Mesenchymal stem cell (in vitro differentiated cells and primary cell): ENCODE data around the gene HSD17B7.

ENCODE experiments used
- DNase-seq: peaks from one replicate; pipeline ENCODE4 v3.0.0-alpha.2; 2013
- H2AFZ ChIP-seq: one replicate; pipeline ENCODE4 v1.6.1; 2013; ENCODE audit warnings: low read depth, mild to moderate bottlenecking, control low read depth, inconsistent platforms, low read length, moderate library complexity
- H2AK5ac ChIP-seq: 2 replicates; pipeline ENCODE4 v1.6.1; 2013; ENCODE audit warnings: low read length, moderate library complexity, mild to moderate bottlenecking, inconsistent platforms; ENCODE audit not compliant: severe bottlenecking
- H2BK120ac ChIP-seq: one replicate; pipeline ENCODE4 v1.6.1; 2013; ENCODE audit warnings: low read depth, mild to moderate bottlenecking, inconsistent platforms, low read length, moderate library complexity
- H2BK12ac ChIP-seq, 2 experiments: one replicate each; pipeline ENCODE4 v1.6.1; 2013; ENCODE audit warnings: inconsistent platforms in 2 of 2, low read length in 2 of 2, mild to moderate bottlenecking in 2 of 2, moderate library complexity in 2 of 2, control low read depth in 1 of 2
- H2BK15ac ChIP-seq: one replicate; pipeline ENCODE4 v1.6.1; 2013; ENCODE audit warnings: mild to moderate bottlenecking, low read depth, inconsistent platforms; ENCODE audit not compliant: poor library complexity, severe bottlenecking
- H2BK5ac ChIP-seq: 2 replicates; pipeline ENCODE4 v1.6.1; 2013; ENCODE audit warnings: low read depth, mild to moderate bottlenecking, low read length, control low read depth, inconsistent platforms; ENCODE audit not compliant: poor library complexity, severe bottlenecking
- H3K14ac ChIP-seq, 2 experiments: one replicate each; pipeline ENCODE4 v1.6.1; 2013; ENCODE audit warnings: inconsistent platforms in 2 of 2, low read length in 2 of 2, control low read depth in 1 of 2, mild to moderate bottlenecking in 1 of 2, moderate library complexity in 1 of 2
- H3K18ac ChIP-seq, 2 experiments: one replicate each; pipeline ENCODE4 v1.6.1; 2013; ENCODE audit warnings: inconsistent platforms in 2 of 2, low read length in 2 of 2, control low read depth in 1 of 2, low read depth in 1 of 2, mild to moderate bottlenecking in 1 of 2
- H3K23ac ChIP-seq, 2 experiments: one replicate each; pipeline ENCODE4 v1.6.1; 2013; ENCODE audit warnings: inconsistent platforms in 2 of 2, low read length in 2 of 2, mild to moderate bottlenecking in 2 of 2, moderate library complexity in 2 of 2, control low read depth in 1 of 2
- H3K27ac ChIP-seq: 2 replicates; pipeline ENCODE4 v1.5.1; 2013; ENCODE audit warnings: mild to moderate bottlenecking, moderate library complexity, low read length, control low read depth, inconsistent platforms; ENCODE audit not compliant: poor library complexity, severe bottlenecking
- H3K27me3 ChIP-seq, 2 experiments: 2 replicates each; pipeline versions ENCODE4 v1.6.1 to v1.7.0; 2013; ENCODE audit warnings: low read length in 2 of 2, mild to moderate bottlenecking in 2 of 2, moderate library complexity in 2 of 2, control low read depth in 1 of 2, inconsistent platforms in 1 of 2; ENCODE audit not compliant: control insufficient read depth in 1 of 2, insufficient read depth in 1 of 2
- H3K36me3 ChIP-seq, 2 experiments: 2 replicates each; pipeline versions ENCODE4 v1.6.1 to v1.7.0; 2013; ENCODE audit warnings: low read length in 2 of 2, control low read depth in 1 of 2, inconsistent platforms in 1 of 2, low read depth in 1 of 2, mild to moderate bottlenecking in 1 of 2; ENCODE audit not compliant: insufficient read depth in 2 of 2, control insufficient read depth in 1 of 2
- H3K4ac ChIP-seq, 2 experiments: one replicate each; pipeline ENCODE4 v1.6.1; 2013; ENCODE audit warnings: inconsistent platforms in 2 of 2, low read length in 2 of 2, mild to moderate bottlenecking in 2 of 2, moderate library complexity in 2 of 2, control low read depth in 1 of 2, low read depth in 1 of 2
- H3K4me1 ChIP-seq: 2 replicates; pipeline ENCODE4 v1.6.1; 2013; ENCODE audit warnings: low read depth, low read length, control low read depth; ENCODE audit not compliant: control insufficient read depth, insufficient read depth
- H3K4me2 ChIP-seq: 2 replicates; pipeline ENCODE4 v1.6.1; 2013; ENCODE audit warnings: low read length, mild to moderate bottlenecking, inconsistent platforms; ENCODE audit not compliant: poor library complexity, severe bottlenecking
- H3K4me3 ChIP-seq, 2 experiments: 2 replicates each; pipeline versions ENCODE4 v1.5.1 to v1.7.0; 2013; ENCODE audit warnings: low read length in 2 of 2, mild to moderate bottlenecking in 2 of 2, control low read depth in 1 of 2, low read depth in 1 of 2; ENCODE audit not compliant: insufficient read depth in 1 of 2
- H3K79me1 ChIP-seq: replicated peaks from 2 replicates; pipeline ENCODE4 v1.6.1; 2013; ENCODE audit warnings: mild to moderate bottlenecking, control low read depth, low read length, inconsistent platforms; ENCODE audit not compliant: poor library complexity, severe bottlenecking
- H3K9ac ChIP-seq: 2 replicates; pipeline ENCODE4 v1.7.0; 2013; ENCODE audit warnings: mild to moderate bottlenecking, low read length, moderate library complexity
- H3K9me3 ChIP-seq: 2 replicates; pipeline ENCODE4 v1.7.0; 2013; ENCODE audit warnings: mild to moderate bottlenecking, low read length; ENCODE audit not compliant: control insufficient read depth
- H4K8ac ChIP-seq: one replicate; pipeline ENCODE4 v1.6.1; 2013; ENCODE audit warnings: inconsistent platforms, mild to moderate bottlenecking, low read length, moderate library complexity
- H4K91ac ChIP-seq: one replicate; pipeline ENCODE4 v1.6.1; 2013; ENCODE audit warnings: mild to moderate bottlenecking, low read length, inconsistent platforms
- WGBS: methylation state at CpG from one replicate; pipeline ENCODE4 v1.1.7; 2013; ENCODE audit warnings: mixed read lengths; 5-methylcytosine and 5-hydroxymethylcytosine counted together

Gene HSD17B7

DNA sequence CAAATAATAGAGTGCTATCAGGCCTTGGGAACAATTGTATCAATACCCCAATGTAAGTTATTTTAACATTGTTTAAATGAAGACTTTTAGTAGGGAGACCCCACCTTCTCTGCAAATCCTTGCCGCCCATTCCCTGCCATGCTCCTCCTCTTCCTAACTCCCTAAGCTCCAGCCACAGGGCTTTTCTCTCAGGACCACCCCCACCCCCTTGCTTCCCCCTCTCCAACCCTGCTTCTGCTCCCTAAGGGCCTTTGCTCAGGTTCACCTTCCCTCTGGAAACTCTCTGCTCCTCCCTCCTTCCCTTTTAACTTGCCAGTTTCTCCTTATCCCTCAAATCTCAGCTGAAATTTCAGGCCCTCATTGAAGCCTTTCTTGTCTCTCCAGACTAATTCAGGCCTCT lies 53.7 kb downstream of the HSD17B7 start:
- H3K79me1 ChIP-seq, result no peaks in the 10 kb centered on the region
- no peak overlapping the region for H2AFZ ChIP-seq
- DNase-seq, result no peak
- peaks cover 2% of the 10 kb centered on the region for H3K4me1 ChIP-seq
- H2BK15ac ChIP-seq, result no peak overlapping the region
- H3K14ac ChIP-seq, result no peak overlapping the region
- H4K91ac ChIP-seq, result no peak overlapping the region
- 91% methylated on average over 1 of the region's 1 CpG for WGBS
- no peaks in the 10 kb centered on the region for H3K36me3 ChIP-seq
- no peak overlapping the region for H3K4ac ChIP-seq
- no peak overlapping the region for H2BK120ac ChIP-seq
- H2BK12ac ChIP-seq, result no peak overlapping the region
- no peak overlapping the region for H2AK5ac ChIP-seq
- H3K18ac ChIP-seq, result no peak overlapping the region
- no peak overlapping the region for H3K4me2 ChIP-seq
- no peak overlapping the region for H3K9ac ChIP-seq
- peaks cover 4% of the 10 kb centered on the region for H3K9me3 ChIP-seq
- no peaks in the 10 kb centered on the region for H3K27me3 ChIP-seq
- no peak overlapping the region for H3K23ac ChIP-seq
- H4K8ac ChIP-seq, result no peak overlapping the region
- H3K4me3 ChIP-seq, result no peak overlapping the region
- no peak overlapping the region for H3K27ac ChIP-seq
- H2BK5ac ChIP-seq, result no peak overlapping the region

GRCh38 chr1:162846256-162847212 lies 56.0 kb downstream of the HSD17B7 start:
- no peak overlapping the region for H2BK15ac ChIP-seq
- WGBS, result 89% methylated on average over 16 of the region's 16 CpGs
- no peak overlapping the region for H4K8ac ChIP-seq
- H2AK5ac ChIP-seq, result no peak overlapping the region
- H2AFZ ChIP-seq, result no peak overlapping the region
- H3K27ac ChIP-seq, result no peak overlapping the region
- no peak overlapping the region for H3K9ac ChIP-seq
- H3K4me2 ChIP-seq, result no peak overlapping the region
- H3K9me3 ChIP-seq, result no peaks in the 10 kb centered on the region
- no peak overlapping the region for H3K23ac ChIP-seq
- no peaks in the 10 kb centered on the region for H3K36me3 ChIP-seq
- no peaks in the 10 kb centered on the region for H3K79me1 ChIP-seq
- H3K4ac ChIP-seq, result no peak overlapping the region
- H2BK5ac ChIP-seq, result no peak overlapping the region
- H2BK120ac ChIP-seq, result no peak overlapping the region
- H3K14ac ChIP-seq, result peak overlapping the region in 1 of 2 experiments; percentile 1
- no peaks in the 10 kb centered on the region for H3K4me1 ChIP-seq
- no peaks in the 10 kb centered on the region for H3K27me3 ChIP-seq
- H3K18ac ChIP-seq, result no peak overlapping the region
- H4K91ac ChIP-seq, result no peak overlapping the region
- no peak overlapping the region for H3K4me3 ChIP-seq
- DNase-seq, result peak; percentile 89
- H2BK12ac ChIP-seq, result no peak overlapping the region

- Histone ChIP-seq H2AK5ac (no peak overlapping the region), H3K4me2 (no peak overlapping the region), H3K4me1 (no peaks in the 10 kb centered on the region), H3K9me3 (no peaks in the 10 kb centered on the region), H3K27ac (no peak overlapping the region), H4K8ac (no peak overlapping the region), H3K18ac (no peak overlapping the region), H3K4ac (no peak overlapping the region), H3K9ac (no peak overlapping the region), H2BK120ac (no peak overlapping the region), H3K4me3 (no peak overlapping the region), H3K23ac (no peak overlapping the region), H2BK15ac (no peak overlapping the region), H2AFZ (no peak overlapping the region), H4K91ac (no peak overlapping the region), H2BK5ac (no peak overlapping the region), H2BK12ac (no peak overlapping the region), H3K79me1 (no peaks in the 10 kb centered on the region), H3K14ac (no peak overlapping the region), H3K27me3 (no peaks in the 10 kb centered on the region), H3K36me3 (no peaks in the 10 kb centered on the region)
- WGBS, result 1% methylated on average over 3 of the region's 3 CpGs
- peak; percentile 68 for DNase-seq
Measured at GRCh38 chr1:162847839-162848453, 57.4 kb downstream of the HSD17B7 start.

GRCh38 chr1:162849711-162850110 lies 59.2 kb downstream of the HSD17B7 start:
- H2BK5ac ChIP-seq, result no peak overlapping the region
- no peak overlapping the region for H3K4me2 ChIP-seq
- no peak overlapping the region for H3K4ac ChIP-seq
- no peak overlapping the region for H3K23ac ChIP-seq
- DNase-seq, result no peak
- H2BK120ac ChIP-seq, result no peak overlapping the region
- H3K4me1 ChIP-seq, result no peaks in the 10 kb centered on the region
- no peak overlapping the region for H4K91ac ChIP-seq
- no peaks in the 10 kb centered on the region for H3K27me3 ChIP-seq
- peak overlapping the region; percentile 59 for H3K9ac ChIP-seq
- no peaks in the 10 kb centered on the region for H3K36me3 ChIP-seq
- whole genome bisulfite sequencing, result 88% methylated on average over 2 of the region's 2 CpGs
- no peak overlapping the region for H3K27ac ChIP-seq
- H2BK12ac ChIP-seq, result no peak overlapping the region
- H3K18ac ChIP-seq, result no peak overlapping the region
- no peak overlapping the region for H3K14ac ChIP-seq
- H4K8ac ChIP-seq, result no peak overlapping the region
- H3K79me1 ChIP-seq, result no peaks in the 10 kb centered on the region
- H2AK5ac ChIP-seq, result no peak overlapping the region
- no peak overlapping the region for H2AFZ ChIP-seq
- no peak overlapping the region for H2BK15ac ChIP-seq
- no peaks in the 10 kb centered on the region for H3K9me3 ChIP-seq
- peak overlapping the region in 1 of 2 experiments; percentile 40 for H3K4me3 ChIP-seq
